GM19395 (cell line): ENCODE measurements around the gene MMP24.
"Not testable (repeated sequence)": the region's sequence is repeated elsewhere in the genome, so short reads cannot be mapped to it uniquely, and the experiment has no call there.

ENCODE experiments used
- ATAC-seq: cut with Tn5 transposase; IDR thresholded peaks from one replicate; pipeline ENCODE4 v1.9.1; 2021; ENCODE audit warnings: mild to moderate bottlenecking, moderate library complexity; ENCODE audit not compliant: unreplicated experiment

Gene MMP24

DNA sequence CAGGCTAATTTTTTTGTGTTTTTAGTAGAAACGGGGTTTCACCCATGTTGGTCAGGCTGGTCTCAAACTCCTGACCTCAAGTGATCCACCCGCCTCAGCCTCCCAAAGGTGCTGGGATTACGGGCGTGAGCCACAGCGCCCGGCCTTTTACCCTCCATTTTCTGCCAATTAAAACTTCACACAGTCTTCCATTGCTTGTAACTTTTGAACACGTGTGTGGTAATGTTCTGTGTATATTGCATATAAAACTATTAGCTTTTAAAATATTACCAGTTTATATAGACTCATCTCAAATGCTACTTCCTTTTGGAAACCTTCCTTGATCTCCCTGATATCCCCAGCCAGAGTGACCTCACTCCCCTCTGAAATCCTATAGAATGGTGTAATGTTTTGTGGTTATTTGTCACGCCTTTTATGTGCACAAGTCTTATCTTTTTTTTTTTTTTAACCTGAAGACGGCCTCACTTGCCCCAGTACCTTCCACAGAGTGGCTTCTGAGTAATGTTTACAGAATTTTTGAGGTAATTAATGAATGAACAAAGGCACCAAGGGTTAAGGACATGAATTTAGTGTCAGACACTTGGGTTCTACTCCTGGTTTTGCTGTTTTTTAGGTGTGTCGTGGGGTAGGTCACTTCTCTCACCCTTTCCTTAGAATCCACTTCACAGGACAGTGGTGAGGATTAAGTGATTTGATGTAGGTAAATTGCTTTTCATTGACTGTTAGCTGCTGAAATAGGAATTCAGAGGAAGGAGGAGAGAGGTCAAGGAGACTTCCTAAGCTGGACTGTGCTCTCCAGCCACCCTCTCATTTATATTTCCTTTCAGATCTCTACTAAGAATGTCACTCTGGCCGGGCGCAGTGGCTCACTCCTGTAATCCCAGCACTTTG lies 11.2 kb upstream of the MMP24 start:
- ATAC-seq, result no peak

- ATAC-seq, result no peak
These were observed 9.9 kb upstream of the MMP24 start for GRCh38 chr20:35216541-35216940.

GRCh38 chr20:35223941-35224340 lies 2.5 kb upstream of the MMP24 start:
- ATAC-seq, result no peak

- no peak for ATAC-seq
These were observed 2.0 kb upstream of the MMP24 start for GRCh38 chr20:35224536-35224935.

- no peak for ATAC-seq
These were observed 968 bp upstream of the MMP24 start for GRCh38 chr20:35225319-35226125.

GRCh38 chr20:35226884-35227681 lies 593 bp downstream of the MMP24 start:
- ATAC-seq, result no peak

DNA sequence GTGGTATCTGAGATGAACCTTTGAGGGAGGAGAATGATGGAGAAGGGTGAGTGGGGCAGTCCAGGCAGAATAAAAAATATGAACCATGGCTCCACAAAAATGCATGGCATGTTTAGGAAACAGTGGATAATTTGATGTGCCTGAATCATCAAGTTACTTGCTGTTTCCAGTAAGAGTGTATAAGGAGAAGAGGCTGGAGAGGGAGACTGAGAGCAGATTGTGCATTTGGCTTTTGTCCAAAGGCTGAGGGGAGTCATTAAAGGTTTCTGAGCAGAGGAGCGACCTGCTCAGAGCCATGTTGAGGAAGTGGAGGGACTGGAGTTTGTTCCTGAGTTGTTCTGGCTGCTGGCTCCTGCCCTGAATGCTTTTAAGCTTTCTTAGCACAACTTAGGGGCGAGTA lies 6.1 kb downstream of the MMP24 start:
- ATAC-seq, result no peak

DNA sequence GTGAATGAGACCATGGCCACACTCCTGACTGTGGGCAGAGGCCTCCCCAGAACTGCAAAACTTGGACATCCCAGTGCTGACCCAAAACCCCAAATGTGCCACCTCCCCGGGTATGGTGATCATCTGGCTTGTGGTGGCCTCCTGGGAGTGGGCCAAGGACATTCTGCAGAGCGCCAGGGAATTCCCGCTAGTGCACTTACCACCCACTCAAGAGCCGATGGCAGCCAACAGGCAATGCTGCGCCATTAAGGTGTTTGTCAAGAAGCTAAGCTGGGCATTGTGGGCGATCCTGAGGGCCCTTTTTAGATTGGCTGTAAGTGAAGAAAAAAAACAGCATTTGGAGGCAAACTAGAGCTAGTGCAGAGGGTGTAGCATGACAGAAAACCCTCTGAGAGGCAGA lies 9.4 kb downstream of the MMP24 start:
- no peak for ATAC-seq

DNA sequence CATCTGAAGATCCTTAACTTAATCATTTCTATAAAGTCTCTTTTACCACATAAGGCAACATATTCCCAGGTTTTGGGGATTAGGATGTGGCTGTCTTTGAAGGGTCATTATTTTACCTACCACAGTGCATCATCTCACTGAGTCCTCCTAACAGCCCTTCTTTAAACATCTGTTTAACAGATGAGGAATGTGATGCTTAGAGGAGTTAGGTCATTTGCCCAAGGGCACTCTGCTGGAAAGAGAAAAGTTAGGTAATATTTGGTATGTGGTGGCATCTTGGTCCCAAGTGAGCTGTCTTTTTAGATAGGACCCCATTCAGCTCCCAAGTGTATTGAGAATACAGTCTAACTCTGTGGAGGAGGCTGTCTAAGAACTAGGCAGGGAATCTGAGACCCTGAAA lies 11.0 kb downstream of the MMP24 start:
- no peak for ATAC-seq

- ATAC-seq, result no peak
These were observed 11.7 kb downstream of the MMP24 start for GRCh38 chr20:35238170-35238569.

- ATAC-seq, result no peak
These were observed 12.2 kb downstream of the MMP24 start for GRCh38 chr20:35238735-35239134.

DNA sequence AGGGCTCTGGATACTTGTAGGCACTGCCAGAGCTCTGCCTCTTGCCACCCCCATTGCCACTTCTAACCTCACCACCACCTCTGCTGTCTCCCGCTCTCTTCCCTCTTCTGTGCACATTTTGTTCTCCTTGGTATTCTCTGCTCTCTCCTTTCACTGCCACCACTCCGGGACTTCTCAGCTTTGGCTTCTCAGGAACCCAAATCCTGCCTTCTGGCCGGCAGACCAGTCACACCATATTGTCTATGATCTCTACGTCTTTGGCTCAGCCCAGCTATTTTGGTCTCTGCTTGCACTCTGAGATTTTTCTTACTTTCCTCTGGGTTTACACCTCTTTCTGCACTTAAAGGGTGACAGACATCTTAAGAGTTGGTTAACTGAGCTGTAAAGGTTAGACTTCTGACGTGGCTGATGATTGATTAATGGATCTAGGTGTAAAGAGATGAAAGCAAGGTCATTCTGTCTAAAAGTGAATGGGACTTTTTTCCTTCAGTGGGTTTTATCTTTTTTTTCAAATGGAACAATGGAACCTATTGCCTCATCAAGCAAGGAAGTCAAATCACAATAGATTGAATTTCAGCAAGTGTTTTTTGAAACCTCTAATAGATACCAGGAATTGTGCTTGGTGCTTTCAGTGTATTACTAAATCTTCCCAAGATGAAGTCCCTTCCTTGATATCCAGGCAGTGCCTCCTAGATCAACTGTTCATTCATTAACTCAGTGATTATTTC lies 13.8 kb downstream of the MMP24 start:
- ATAC-seq, result no peak

- ATAC-seq, result no peak
These were observed 14.4 kb downstream of the MMP24 start for GRCh38 chr20:35240811-35241293.

DNA sequence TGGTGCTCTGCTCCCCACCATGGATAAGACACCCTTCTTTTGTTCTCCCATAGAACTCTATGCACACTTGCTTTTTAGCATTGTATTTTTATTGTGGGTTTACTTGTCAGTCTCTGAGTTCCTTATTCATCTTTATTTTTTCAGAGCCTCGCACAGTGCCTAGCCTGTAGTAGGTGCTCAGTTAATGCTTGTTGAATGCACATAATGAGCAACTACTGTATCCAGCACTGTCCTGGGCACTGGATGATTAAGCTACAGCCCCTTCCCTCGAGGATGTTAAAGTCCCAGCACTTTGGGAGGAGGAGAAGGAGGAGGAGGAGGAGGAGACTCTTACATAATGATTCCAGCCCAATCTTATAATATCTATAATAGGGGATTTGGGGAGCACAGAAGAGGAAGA lies 16.8 kb downstream of the MMP24 start:
- ATAC-seq, result no peak

DNA sequence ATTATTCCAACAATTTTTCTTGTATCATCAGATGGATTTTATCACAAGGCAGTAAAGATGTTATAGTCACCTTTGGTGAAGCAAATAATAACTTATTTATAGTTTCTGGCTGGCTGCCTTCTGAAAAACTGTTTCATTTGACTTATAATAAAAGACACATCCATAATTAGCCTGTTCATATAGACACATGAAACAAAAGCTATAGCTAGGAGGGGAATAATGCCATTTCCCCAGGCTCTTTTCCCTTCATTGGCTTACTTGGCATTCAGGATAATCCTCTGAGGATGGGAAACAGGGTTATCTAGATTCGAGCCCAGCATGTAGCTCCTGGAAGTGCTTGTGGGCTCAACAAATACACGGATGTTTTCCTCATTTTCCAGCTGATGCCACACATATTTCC lies 17.5 kb downstream of the MMP24 start:
- ATAC-seq, result no peak

DNA sequence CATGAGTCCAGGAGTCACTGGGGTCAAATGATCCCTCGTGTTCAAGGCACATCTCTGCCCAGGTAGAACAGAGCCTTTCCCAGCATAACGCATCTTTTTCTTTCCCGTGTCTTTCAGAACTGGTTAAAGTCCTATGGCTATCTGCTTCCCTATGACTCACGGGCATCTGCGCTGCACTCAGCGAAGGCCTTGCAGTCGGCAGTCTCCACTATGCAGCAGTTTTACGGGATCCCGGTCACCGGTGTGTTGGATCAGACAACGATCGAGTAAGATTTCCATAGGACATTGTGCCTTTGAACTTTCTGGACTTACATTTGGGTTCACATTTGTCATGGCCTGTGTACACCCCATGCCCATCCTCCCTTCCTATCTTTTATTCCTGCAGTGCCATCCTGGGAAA lies 20.2 kb downstream of the MMP24 start:
- ATAC-seq, result no peak

GRCh38 chr20:35248641-35249475 lies 22.4 kb downstream of the MMP24 start:
- ATAC-seq, result no peak

DNA sequence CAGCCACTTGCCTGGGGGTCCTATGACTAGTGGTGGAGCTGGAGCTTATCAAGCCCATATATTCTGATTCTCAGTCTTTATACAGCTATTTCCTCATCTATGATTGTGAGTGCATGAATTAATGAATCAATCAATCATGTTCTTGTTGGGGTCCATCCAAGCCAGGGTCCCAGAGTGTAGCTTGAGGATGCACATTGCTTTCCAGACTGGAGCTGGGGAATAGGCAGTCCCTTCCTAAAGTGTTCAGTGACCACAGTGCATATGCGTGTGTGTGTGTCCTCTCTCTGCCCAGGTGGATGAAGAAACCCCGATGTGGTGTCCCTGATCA lies 25.1 kb downstream of the MMP24 start:
- no peak for ATAC-seq

DNA sequence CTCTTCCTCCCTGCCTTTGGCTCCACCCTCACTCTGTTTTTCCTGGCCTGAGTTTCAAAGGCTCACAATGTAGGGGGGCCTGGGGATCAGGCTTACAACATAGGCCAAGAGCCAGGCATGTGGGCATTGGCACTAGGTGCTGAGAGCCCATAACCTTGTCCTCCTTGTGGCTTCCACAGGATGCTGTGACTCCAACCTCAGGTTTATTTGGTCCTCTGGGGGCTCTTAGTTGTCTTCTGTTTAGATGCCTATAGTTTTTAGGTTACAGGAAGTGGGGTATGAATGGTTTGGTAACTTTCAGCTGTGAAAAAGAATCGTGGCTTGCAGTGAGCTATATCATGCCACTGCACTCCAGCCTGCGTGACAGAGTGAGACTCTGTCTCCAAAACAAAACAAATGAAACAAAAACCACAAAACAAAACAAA lies 25.6 kb downstream of the MMP24 start:
- ATAC-seq, result peak; percentile 80

DNA sequence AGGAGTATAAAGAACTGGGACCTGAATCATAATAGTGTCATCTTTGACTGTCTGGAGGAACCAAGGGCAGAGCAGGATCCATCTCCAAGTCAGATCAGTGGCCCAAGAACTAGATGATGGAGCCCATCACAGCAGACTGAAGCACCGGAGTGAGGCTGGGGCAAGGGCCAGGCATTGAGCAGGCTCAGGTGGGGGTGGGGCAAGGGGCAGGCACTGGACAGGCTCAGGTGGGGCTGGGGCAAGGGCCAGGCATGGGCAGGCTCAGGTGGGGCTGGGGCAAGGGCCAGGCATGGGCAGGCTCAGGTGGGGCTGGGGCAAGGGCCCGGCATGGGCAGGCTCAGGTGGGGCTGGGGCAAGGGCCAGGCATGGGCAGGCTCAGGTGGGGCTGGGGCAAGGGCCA lies 26.1 kb downstream of the MMP24 start:
- ATAC-seq, result not testable (repeated sequence)
